GM10266 (cell line): ENCODE measurements around the gene LSM4.
"Not testable (repeated sequence)": the region's sequence is repeated elsewhere in the genome, so short reads cannot be mapped to it uniquely, and the experiment has no call there.

Source experiments
- DNase-seq: peaks from one replicate; pipeline ENCODE4 v3.0.0; 2012; ENCODE audit errors: extremely low spot score
- TF ChIP-seq, protein P1 (sequence below): IDR thresholded peaks from 2 replicates; pipeline ENCODE4 v1.5.1; 2012; ENCODE audit warnings: mild to moderate bottlenecking, low read depth; ENCODE audit not compliant: control insufficient read depth, insufficient read depth; ENCODE audit errors: missing control alignments

LSM4 gene

GRCh38 chr19:18329035-18329376 lies 6.1 kb upstream of the LSM4 start:
- TF ChIP-seq, protein P1, sequence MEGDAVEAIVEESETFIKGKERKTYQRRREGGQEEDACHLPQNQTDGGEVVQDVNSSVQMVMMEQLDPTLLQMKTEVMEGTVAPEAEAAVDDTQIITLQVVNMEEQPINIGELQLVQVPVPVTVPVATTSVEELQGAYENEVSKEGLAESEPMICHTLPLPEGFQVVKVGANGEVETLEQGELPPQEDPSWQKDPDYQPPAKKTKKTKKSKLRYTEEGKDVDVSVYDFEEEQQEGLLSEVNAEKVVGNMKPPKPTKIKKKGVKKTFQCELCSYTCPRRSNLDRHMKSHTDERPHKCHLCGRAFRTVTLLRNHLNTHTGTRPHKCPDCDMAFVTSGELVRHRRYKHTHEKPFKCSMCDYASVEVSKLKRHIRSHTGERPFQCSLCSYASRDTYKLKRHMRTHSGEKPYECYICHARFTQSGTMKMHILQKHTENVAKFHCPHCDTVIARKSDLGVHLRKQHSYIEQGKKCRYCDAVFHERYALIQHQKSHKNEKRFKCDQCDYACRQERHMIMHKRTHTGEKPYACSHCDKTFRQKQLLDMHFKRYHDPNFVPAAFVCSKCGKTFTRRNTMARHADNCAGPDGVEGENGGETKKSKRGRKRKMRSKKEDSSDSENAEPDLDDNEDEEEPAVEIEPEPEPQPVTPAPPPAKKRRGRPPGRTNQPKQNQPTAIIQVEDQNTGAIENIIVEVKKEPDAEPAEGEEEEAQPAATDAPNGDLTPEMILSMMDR, result no peak
- DNase-seq, result no peak

DNA sequence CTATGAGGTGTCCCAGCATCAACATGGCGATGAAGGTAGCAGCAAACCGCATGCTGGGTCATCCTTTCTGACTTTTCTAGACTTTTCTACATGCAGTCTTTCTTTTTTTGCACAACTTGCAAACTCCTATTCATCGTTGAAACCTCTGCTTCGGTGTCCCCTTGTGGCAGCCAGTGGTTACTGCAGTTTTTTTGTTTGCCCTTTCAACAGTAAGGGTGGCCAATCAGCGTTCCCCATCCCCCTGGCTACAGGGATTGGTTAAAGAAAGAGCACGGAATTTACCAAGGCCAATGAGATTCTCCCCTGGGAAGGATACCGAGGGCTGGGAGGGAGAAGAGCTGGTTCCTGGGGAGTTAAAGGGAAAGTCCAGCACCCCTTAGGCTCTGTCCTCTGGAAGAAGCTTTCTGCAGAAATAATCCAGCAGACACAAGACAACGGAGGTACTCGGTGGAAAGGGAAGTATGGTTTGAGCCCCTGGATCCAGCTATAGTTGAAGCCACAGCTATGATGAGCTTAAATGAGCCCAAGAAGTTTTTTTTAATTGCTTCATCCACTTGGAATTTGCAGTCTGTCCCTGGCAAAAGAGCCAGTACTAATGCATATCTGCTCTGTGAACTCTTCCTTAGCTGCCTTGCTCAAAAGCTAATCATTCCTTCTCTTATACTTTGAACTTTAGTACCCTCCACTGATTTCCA lies 5.6 kb upstream of the LSM4 start:
- TF ChIP-seq, protein P1, result peak; percentile 84
- DNase-seq, result peak; percentile 96

- no peak for DNase-seq
- TF ChIP-seq, protein P1, result no peak
Observed at GRCh38 chr19:18326772-18327171, 3.9 kb upstream of the LSM4 start.

DNA sequence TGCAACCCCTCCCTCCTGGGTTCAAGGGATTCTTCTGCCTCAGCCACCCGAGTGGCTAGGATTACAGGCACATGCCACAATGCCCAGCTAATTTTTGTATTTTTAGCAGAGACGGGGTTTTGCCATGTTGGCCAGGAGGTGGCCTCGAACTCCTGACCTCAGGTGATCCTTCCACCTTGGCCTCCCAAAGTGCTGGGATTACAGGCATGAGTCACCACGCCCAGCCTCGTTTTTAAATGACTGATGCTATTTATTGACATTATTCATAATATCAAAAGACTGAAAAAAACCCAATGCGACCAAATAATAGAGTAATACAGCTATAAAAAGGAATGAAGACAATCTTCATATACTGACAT lies 1.5 kb upstream of the LSM4 start:
- not testable (repeated sequence) for DNase-seq

- DNase-seq, result peak; percentile 63
- TF ChIP-seq, protein P1, result peak; percentile 41
Observed at GRCh38 chr19:18322318-18322758, 538 bp downstream of the LSM4 start.

GRCh38 chr19:18321734-18322102 lies 1.2 kb downstream of the LSM4 start:
- TF ChIP-seq, protein P1, result no peak
- DNase-seq, result no peak

DNA sequence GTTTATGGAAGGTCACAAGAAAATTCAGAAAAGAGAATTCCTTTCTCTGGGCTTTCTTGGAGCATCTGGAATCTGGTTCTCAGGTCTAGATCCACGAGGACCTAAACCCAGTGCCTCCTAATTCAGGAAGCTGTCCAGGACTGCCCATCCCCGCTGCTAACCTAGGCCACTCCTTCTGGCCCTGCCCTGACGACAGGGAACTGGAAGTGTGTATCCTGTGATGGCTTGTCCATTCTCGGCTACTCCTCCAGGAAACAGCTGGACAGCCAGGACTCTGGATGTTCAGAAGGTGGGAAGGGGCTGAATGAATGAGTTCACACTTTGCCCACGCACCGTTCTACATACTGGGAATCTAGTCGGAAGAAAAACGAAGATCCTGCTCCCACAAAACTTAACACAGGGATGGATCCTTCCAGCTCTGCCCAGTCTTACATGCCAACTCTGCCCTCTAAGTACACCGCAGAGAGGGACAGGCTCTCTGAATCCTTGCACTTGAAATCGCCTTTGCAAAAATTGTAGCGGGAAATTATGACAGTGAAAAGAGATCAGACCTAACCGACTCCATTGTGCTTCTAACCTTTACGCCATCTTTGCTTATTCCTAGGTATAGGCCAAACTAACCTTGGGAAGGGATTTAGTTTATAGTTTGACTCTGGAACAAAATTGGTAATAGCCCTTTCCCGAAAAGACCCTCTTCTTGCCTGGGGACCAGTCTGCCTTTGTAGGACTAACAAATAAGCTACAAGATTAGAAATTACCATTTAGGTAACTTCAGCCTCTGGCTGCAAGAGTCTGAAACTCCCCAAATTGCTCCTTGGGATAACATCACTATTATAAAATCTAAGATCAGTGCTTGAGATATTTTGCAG lies 1.8 kb downstream of the LSM4 start:
- TF ChIP-seq, protein P1, result no peak
- DNase-seq, result no peak
